Sigmoid colon (tissue), 7 donors: ENCODE data around the gene MAFF. TPM values are rescaled to one million over a fixed set of nuclear protein-coding genes. Genes with fewer than 3 reads are reported as not detected.

Experiments used
- DNase-seq: peaks from one replicate; pipeline ENCODE4 v3.0.0-alpha.2; 2019
- H3K27ac ChIP-seq, 4 donors: fragments of 200-600 bp; sonication (generic); one replicate each; pipeline ENCODE4 v1.5.1; 2016 to 2019; ENCODE audit warnings: mild to moderate bottlenecking in 1 of 4
- H3K27me3 ChIP-seq, 3 donors: fragments of 200-600 bp; sonication (generic); one replicate each; pipeline ENCODE4 v1.5.1; 2019; ENCODE audit warnings: mild to moderate bottlenecking in 1 of 3
- H3K36me3 ChIP-seq, 4 donors: fragments of 200-600 bp; sonication (generic); one replicate each; pipeline ENCODE4 v1.5.1; 2016 to 2019
- H3K4me1 ChIP-seq, 4 donors: fragments of 200-600 bp; sonication (generic); one replicate each; pipeline ENCODE4 v1.5.1; 2017 to 2019
- H3K4me3 ChIP-seq, 4 donors: fragments of 200-600 bp; sonication (generic); one replicate each; pipeline ENCODE4 v1.5.1; 2017 to 2019; ENCODE audit warnings: mild to moderate bottlenecking in 2 of 4, moderate library complexity in 1 of 4
- H3K9me3 ChIP-seq, 4 donors: fragments of 200-600 bp in 3 of 4; sonication (generic) in 3 of 4; one replicate each; pipeline versions ENCODE4 v1.5.1 to v1.6.1; 2013 to 2019
- CTCF ChIP-seq, 4 experiments: fragments of 450-650 bp in 3 of 4; fragments of 200-600 bp in 1 of 4; IDR thresholded peaks; one replicate each; pipeline ENCODE4 v1.5.1; 2016 to 2019; ENCODE audit warnings: antibody characterized with exemption in 4 of 4, mild to moderate bottlenecking in 3 of 4, moderate library complexity in 2 of 4
- EP300 ChIP-seq, 4 donors: sonication (generic); formaldehyde crosslinking; IDR thresholded peaks; one replicate each; pipeline ENCODE4 v1.6.1; 2017; ENCODE audit warnings: antibody characterized with exemption in 4 of 4
- POLR2A ChIP-seq, 2 donors: fragments of 450-650 bp; IDR thresholded peaks; one replicate each; pipeline ENCODE4 v1.6.1; 2016; ENCODE audit warnings: antibody characterized with exemption in 2 of 2, mild to moderate bottlenecking in 2 of 2, moderate library complexity in 2 of 2
- POLR2AphosphoS5 ChIP-seq, 4 donors: sonication (generic); formaldehyde crosslinking; IDR thresholded peaks; one replicate each; pipeline ENCODE4 v1.6.1; 2017; ENCODE audit warnings: antibody characterized with exemption in 4 of 4
- WGBS, 2 donors: extraction: QIAGEN DNeasy Blood & Tissue Kit; methylation state at CpG; one replicate each; pipeline ENCODE4 v1.1.7; 2013; 5-methylcytosine and 5-hydroxymethylcytosine counted together
- intact Hi-C: fragments of 100-400 bp; cut with DNase I; formaldehyde crosslinking; loops from one replicate; pipeline ENCODE4 v1.15.1; 2023
- polyA plus RNA-seq, 3 donors: library from polyadenylated mRNA; stranded (reverse); fragments of 200-250 nt; gene quantifications; one replicate each; pipeline ENCODE4 v1.2.3, GENCODE V29; 2013
- total RNA-seq, 4 donors: library from RNA; depleted of rRNA; stranded (reverse); fragments of >200 nt; gene quantifications; one replicate each; pipeline ENCODE4 v1.1.0, GENCODE V29; 2016
- donor health status: healthy with polysubstance abuse.
- donor health status: Bipolar disorder and iron deficiency.
- donor health status: healthy.

The MAFF gene
- total and polyA plus RNA-seq, 7 donors: 15.3 to 104 (median 33.4) TPM

- DNase-seq: no peak
- WGBS, 2 donors: 67 to 75% methylated on average over 2 of the region's 2 CpGs
- intact Hi-C loops: loop anchor here (10.0 kb wide), 1 partner anchor 98 kb away; the partner anchor contains the start of gene BAIAP2L2
- TF ChIP-seq POLR2A (IDR thresholded peaks at IDR 0.05) (no peak), POLR2AphosphoS5 (IDR thresholded peaks at IDR 0.05) (no peak), CTCF (IDR thresholded peaks at IDR 0.05) (no peak), EP300 (IDR thresholded peaks at IDR 0.05) (no peak)
- peaks cover 0 to 24% (median 18%) of the 10 kb centered on the region in 4 donors for H3K4me1 ChIP-seq
- no peak overlapping the region for H3K27ac ChIP-seq
- no peaks in the 10 kb centered on the region for H3K9me3 ChIP-seq
- no peaks in the 10 kb centered on the region for H3K27me3 ChIP-seq
- H3K4me3 ChIP-seq: no peak overlapping the region
- peaks cover 0 to 5% (median 0%) of the 10 kb centered on the region in 4 donors for H3K36me3 ChIP-seq
Measured at GRCh38 chr22:38212442-38212841, 10.6 kb downstream of the MAFF start.

GRCh38 chr22:38213319-38213989 lies 11.7 kb downstream of the MAFF start:
- DNase-seq: no peak
- Histone ChIP-seq H3K9me3 (no peaks in the 10 kb centered on the region), H3K36me3 (peaks cover 0 to 5% (median 0%) of the 10 kb centered on the region in 4 donors), H3K4me3 (no peak overlapping the region), H3K4me1 (peaks cover 0 to 31% (median 25%) of the 10 kb centered on the region in 4 donors), H3K27ac (peak overlapping the region in 1 of 4 donors; percentile 55), H3K27me3 (no peaks in the 10 kb centered on the region)
- TF ChIP-seq POLR2AphosphoS5 (IDR thresholded peaks at IDR 0.05): no peak
- no peak for TF ChIP-seq EP300 (IDR thresholded peaks at IDR 0.05)
- no peak for TF ChIP-seq CTCF (IDR thresholded peaks at IDR 0.05)
- TF ChIP-seq POLR2A (IDR thresholded peaks at IDR 0.05): no peak
- WGBS, 2 donors: 86 to 92% methylated on average over 6 of the region's 6 CpGs
- intact Hi-C loops: loop anchor here (10.0 kb wide), 1 partner anchor 99 kb away; the partner anchor contains the start of gene BAIAP2L2

GRCh38 chr22:38213990-38214301 lies 12.2 kb downstream of the MAFF start:
- peaks cover 0 to 36% (median 30%) of the 10 kb centered on the region in 4 donors for H3K4me1 ChIP-seq
- DNase-seq: no peak
- TF ChIP-seq CTCF (IDR thresholded peaks at IDR 0.05) (no peak), POLR2A (IDR thresholded peaks at IDR 0.05) (no peak), POLR2AphosphoS5 (IDR thresholded peaks at IDR 0.05) (no peak), EP300 (IDR thresholded peaks at IDR 0.05) (no peak)
- no peaks in the 10 kb centered on the region for H3K9me3 ChIP-seq
- peak overlapping the region in 3 of 4 donors; percentile 21 to 38 (median 35) for H3K4me3 ChIP-seq
- no peaks in the 10 kb centered on the region for H3K27me3 ChIP-seq
- intact Hi-C loops: loop anchor here (10.0 kb wide), 1 partner anchor 99 kb away; the partner anchor contains the start of gene BAIAP2L2
- WGBS, 2 donors: 54 to 61% methylated on average over 8 of the region's 8 CpGs
- peak overlapping the region; percentile 27 to 55 (median 43) for H3K27ac ChIP-seq
- H3K36me3 ChIP-seq: peaks cover 0 to 5% (median 0%) of the 10 kb centered on the region in 4 donors

- peak overlapping the region; percentile 27 to 55 (median 43) for H3K27ac ChIP-seq
- peaks cover 0 to 5% (median 0%) of the 10 kb centered on the region in 4 donors for H3K36me3 ChIP-seq
- no peaks in the 10 kb centered on the region for H3K9me3 ChIP-seq
- no peak for TF ChIP-seq POLR2A (IDR thresholded peaks at IDR 0.05)
- TF ChIP-seq POLR2AphosphoS5 (IDR thresholded peaks at IDR 0.05): peak; percentile 11 to 58 (median 42)
- peak in 2 of 4 experiments; percentile 24 to 25 for TF ChIP-seq CTCF (IDR thresholded peaks at IDR 0.05)
- DNase-seq: peak; percentile 83
- intact Hi-C loops: loop anchor here (5.0 to 10.0 kb wide), 2 partner anchors 43 to 100 kb away; partner anchors contain the start of gene BAIAP2L2
- H3K27me3 ChIP-seq: no peaks in the 10 kb centered on the region
- 39 to 44% methylated on average over 81 of the region's 81 CpGs for WGBS, 2 donors
- peak overlapping the region in 3 of 4 donors; percentile 21 to 38 (median 35) for H3K4me3 ChIP-seq
- H3K4me1 ChIP-seq: peaks cover 0 to 39% (median 36%) of the 10 kb centered on the region in 4 donors
Measured at GRCh38 chr22:38214302-38215056, 12.7 kb downstream of the MAFF start.
